HG03159 (cell line): Measurements from ENCODE around the gene PHLPP1.
"Not testable (repeated sequence)": the region's sequence is repeated elsewhere in the genome, so short reads cannot be mapped to it uniquely, and the experiment has no call there.

Experiments
- ATAC-seq: cut with Tn5 transposase; IDR thresholded peaks from one replicate; pipeline ENCODE4 v1.9.1; 2021; ENCODE audit warnings: mild to moderate bottlenecking, moderate library complexity; ENCODE audit not compliant: unreplicated experiment

Gene PHLPP1

DNA sequence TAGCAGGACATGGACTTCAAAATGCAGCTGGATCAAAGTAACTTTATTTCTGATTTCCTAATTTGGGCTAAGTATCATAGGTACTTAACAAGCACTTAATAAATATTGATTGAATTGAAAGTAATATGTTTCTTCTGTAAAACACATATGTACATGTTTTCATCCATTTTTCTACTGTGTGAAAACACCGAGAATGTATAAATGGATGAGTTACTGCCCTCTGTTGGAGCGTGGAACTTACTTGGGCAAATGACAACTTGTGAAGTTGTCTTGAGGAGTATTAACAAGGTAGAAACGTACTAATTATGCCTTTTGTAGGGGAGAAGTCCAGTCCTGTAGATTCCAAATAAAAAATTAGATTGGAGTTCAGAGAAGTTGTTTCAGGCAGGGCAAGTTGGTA is 87.2 kb downstream of the PHLPP1 start:
- ATAC-seq: no peak

DNA sequence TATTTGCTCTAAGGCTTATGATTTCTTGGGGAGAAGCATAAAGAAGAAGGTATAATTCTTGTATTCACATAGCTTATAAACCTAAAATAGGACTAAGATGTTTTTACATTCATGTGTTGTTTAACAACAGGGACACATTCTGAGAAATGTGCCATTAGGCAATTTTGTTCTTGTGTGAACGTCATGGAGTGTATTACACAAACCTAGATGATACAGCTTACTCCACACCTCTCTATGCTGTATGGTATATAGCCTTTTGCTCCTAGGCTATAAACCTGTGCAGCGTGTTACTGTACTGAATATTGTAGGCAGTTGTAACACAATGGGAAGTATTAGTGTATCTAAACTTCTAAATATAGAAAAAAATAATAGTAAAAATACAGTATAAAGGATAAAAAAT is 92.1 kb downstream of the PHLPP1 start:
- ATAC-seq: no peak

DNA sequence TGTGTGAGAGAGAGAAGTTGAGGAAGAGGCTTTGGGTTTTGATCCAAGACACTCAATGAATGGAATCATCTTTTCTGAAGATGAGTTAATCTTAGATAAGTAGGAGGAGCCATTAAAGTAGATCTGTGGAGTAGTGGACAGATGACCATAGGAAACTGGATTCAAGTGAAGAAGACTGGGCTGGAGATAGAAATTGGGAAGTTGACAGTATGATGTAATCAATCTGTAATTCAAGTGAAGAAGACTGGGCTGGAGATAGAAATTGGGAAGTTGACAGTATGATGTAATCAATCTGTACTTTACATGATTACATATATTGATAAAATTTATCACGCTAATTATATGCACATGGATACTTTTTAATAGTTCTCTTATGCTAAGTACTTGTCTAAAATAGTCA is 92.8 kb downstream of the PHLPP1 start:
- no peak for ATAC-seq

DNA sequence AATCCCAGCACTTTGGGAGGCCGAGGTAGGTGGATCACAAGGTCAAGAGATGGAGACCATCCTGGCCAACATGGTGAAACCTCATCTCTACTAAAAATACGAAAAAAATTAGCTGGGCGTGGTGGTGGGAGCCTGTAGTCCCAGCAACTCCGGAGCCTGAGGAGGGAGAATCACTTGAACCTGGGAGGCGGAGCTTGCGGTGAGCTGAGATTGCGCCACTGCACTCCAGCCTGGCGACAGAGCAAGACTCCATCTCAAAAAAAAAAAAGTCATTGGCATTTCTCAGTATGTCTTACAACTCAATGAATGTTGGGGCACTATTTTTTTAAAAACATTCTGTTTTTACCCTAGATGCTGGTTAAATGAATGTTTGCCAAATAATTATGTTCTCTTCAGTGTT is 94.1 kb downstream of the PHLPP1 start:
- ATAC-seq: not testable (repeated sequence)

DNA sequence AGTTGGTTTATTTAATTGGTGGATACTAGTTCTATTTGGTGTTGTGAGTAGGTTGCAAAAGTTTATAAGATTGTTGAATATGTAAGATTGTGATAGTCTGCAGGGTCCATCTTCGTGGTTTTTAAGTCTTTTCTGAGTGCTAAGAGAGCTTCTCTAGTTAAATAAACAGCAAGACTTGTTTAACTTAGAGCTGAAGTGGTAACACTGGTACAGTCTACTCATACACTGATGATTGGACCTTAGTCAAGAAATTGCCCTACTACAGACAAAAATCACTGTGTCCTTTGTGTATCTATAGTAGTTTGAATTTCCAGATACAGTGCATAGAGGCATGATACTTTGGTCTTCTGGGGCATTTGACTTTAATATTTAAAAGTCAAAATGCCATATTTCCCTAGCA is 94.6 kb downstream of the PHLPP1 start:
- ATAC-seq: no peak

DNA sequence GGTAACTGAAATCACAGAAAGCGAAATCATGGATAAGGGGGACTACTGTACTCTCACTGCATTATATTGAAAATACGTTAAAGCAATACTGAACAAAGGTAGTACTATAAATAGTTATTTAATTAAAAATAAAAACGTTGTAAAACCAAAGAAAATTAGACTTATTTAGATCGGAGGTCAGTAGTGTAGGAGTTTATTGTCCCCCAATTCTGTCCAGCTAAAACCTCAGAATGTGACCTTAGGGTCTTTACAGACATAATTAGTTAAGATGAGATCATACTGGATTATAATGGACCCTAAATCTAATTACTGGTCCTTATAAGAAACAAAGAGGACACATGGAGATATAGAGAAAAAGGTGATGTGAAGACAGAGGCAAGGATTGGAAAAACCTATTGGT is 95.3 kb downstream of the PHLPP1 start:
- no peak for ATAC-seq

DNA sequence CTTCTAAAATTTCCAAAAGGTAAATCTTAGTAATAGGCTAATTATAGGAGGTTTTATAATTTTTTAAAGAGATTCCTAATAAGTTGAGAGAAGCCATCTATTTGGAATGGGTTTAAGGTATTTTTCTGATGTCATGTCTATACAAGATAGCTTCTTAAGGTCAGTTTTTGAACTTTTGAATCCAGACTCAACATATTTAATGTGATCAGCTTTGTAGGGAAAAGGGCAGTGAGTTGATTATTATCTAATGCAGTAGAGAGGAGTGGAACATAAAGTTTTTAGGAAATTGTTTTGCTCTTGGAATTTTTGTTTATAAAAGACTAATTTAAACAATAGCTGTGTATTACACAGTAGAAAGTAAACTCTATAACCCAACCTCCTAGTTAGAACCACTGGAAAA is 96.3 kb downstream of the PHLPP1 start:
- ATAC-seq: no peak

DNA sequence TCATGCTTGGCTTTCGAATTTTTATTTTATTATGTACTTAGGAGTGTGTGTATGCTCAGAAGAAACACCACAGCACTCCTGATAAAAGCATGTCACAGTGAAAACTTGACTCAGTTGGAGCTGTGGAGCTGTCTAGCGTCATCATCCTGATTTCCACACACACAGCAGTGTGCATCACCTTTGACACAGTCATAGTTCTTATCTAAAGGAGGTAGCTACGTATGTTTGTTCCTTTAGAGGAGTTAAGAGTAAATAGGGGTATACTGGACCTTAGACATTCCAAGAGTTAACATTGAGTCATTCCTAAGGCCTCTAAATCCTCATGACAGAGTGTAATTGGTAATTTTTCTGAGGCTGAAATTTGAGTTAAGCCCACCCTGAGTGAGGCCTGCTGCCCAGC is 96.9 kb downstream of the PHLPP1 start:
- no peak for ATAC-seq

DNA sequence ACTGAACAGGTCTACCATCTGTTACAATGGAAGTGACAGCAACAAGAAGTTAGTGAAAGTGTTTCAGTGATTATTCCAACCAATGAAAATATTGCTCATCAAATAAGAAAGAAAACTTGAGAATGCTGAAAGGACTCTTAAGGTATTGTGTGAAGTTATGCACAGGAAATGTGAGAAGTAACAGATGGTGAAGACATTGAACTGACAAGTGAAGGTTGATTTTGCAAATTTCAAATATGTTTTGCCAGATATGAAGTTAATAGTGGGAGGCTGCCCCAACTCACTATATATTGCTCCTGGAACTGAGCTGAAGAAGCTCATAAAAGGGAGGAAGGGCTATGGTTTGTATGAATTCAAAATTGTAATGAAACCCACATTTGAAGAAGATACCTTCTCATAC is 97.5 kb downstream of the PHLPP1 start:
- no peak for ATAC-seq

DNA sequence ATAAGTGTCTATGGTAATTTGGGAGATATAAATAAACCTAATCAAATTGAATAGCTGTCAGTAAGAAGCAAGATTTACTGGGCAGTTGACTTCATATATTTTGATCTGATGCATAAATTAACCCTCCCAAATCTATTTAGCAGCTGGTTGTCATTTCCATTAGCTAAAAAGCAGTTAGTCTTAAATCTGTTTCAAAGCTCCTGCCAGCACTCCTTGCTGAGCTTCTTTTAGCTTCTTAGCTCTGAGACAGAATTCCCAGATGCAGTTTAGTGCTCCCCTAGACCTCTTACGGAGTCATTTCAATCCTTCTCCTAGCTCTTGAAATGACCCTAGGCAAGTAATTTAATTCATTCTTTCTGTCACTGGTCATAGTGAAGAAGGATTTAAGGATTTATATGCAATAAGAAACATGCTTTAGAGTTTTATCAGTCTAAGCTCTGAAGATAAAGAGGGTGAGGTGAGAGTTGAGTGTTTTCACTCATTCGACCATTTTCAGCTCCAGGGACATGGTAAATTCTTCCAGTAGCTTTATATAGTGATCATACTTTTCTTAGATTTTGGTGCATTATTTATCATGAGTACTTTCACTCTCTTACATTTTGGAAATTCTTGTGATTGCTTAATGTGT is 98.9 kb downstream of the PHLPP1 start:
- no peak for ATAC-seq

DNA sequence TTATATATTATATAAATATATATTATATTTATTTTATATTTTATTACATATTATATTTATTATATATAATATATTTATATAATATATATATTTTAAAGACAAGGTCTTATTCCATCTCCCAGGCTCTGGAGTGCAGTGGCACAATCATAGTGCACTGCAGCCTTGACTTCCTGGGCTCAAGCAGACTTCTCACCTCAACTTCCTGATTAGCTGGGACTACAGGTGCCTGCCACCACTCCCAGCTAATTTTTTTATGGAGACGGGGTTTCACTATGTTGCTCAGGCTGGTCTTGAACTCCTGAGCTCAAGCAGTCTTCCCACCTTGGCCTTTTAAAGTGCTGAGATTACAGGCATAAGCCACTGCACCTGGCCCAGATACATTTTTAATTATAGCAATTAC is 110.0 kb downstream of the PHLPP1 start:
- no peak for ATAC-seq

DNA sequence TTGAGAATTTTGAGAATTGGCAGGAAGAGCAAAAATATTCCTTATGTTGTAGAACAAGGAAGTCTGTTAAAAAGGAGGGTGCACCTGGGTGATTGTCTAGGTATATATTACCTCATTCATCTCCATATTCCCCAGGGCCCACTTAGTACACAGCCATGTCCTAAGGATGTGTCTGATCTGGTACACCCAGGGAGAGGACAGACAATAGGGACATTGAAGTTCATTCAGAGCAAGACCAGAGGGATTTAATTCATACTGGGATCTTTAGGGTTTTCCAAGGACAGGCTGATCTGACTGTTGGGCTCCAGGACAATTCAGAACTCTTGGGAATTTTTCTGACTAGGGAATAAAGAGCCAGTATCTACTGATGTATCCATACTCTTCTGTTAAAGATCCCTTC is 112.1 kb downstream of the PHLPP1 start:
- ATAC-seq: no peak

DNA sequence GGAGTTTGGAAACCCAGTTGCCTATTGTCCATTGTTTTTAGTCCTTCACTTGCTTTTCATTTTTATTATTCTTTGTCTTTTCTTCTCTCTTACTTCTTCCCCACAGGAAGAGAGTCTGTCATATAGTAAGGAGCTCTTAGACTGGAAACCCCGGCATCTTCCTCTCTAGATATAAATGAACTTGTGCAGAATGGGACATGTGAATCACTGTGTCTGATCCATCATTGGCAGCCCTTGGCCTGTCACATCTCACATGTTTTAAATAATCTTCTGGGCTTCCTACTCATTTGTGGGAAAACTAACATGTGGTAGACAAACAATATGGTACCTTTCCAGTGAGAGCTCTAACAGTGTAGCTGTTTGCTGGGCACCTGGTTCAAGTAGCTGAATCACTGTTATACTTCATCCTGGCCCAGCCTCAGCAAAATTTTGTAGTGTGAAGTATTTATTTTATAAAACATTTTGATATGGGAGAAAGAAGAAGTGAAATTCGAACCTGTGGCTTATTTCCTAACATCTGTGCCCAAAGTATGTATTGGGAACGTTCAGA is 112.8 kb downstream of the PHLPP1 start:
- no peak for ATAC-seq

DNA sequence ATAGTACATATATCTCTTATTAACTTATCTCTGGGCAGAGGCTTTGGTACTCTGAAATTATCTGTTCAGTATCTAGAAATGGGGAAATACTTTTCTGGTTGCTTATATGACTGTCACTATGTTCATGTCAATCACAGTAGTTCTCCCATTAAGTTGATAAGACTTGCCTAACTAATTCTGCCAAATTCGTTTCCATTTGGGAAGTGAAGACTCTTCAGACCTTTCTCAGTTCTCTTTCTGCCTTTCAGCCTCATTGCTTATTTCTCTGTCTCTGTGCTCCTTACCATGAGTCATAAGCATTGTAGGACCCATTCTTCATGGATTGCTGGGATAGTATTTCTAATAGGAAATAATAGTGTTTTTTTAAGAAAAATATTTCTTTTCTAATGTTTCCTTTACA is 113.5 kb downstream of the PHLPP1 start:
- no peak for ATAC-seq

DNA sequence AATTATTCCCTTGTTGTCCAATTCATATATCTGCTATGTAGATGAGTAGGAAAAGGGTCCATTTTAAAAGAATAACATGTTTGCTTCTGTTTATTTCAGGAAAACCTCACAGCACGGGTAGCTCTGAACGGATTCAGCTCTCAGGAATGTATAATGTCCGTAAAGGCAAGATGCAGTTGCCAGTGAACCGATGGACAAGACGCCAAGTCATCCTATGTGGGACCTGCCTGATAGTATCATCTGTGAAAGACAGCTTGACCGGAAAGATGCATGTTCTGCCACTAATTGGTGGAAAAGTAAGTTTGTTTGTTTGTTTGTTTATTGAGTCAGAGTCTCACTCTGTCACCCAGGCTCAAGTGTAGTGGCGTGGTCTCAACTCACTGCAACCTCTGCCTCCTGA is 114.6 kb downstream of the PHLPP1 start:
- ATAC-seq: no peak

DNA sequence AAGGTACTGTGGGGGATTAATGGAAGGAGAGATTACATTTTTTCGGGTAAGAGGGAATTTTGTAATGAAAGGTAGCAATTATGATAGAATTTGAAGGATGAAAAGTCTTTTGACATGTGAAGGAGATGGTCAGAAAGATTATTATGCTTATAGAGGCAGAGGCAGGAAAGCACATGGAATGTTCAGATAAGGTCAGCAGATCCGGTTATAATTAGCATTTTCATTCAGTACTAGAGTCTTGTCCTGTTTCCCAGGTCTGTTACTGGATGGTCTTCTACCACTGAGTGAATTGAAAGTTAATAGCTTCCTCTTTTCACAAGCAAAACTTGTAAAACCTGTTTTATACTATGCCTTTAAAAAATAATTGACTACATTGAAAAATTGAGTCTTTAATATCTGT is 116.9 kb downstream of the PHLPP1 start:
- ATAC-seq: peak; percentile 45

DNA sequence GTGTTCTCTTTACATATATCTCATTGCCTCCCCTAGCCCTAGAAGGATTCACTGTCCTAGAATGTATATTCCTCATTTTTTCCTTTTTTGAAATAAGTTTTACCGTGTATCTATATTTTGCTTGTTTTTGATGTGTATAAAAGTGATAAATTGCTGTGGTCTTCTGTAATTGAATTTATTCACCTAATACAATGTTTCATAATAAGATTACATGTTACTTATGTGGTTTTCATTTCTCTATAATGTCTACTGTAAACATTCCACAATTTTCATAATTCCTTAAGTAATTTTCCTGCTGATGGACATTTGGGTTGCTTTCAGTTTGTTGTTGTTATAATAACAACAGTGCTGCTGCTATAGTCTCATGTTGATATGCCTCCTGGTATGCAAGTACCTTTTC is 118.2 kb downstream of the PHLPP1 start:
- ATAC-seq: no peak

DNA sequence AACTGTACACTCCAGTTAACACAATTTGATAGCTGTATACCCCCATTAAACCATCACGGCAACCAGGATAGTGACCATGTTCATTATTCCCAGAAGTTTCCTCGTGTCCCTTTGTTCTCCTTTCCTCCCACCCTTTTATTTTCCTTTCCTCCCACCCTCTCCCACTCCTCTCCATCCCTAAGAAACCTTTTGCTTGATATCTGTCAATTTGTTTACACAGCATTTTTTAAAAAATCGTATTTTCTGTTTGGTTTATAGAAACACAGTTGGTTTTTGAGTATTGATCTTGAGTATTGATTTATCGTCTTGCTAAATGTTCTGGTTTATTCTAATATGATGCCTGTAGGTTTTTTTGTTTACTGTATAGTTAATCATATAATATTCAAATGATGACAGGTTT is 119.4 kb downstream of the PHLPP1 start:
- no peak for ATAC-seq

DNA sequence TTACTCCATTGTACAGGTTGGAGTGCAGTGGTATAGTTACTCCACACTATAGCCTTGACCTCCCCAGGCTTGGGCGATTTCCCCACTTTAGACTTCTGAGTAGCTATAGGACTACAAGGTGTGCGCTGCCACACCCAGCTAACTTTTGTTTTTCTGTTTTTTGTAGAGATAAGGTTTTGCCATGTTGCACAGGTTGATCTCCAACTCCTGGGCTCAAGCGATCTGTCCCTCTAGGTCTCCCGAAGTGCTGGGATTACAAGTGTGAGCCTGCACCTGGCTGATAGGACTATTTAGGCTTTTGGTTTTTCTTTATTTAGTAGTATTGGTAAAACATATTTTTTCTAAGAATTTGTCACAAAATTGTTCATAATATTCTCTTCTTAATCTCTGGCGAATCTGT is 121.7 kb downstream of the PHLPP1 start:
- ATAC-seq: no peak

DNA sequence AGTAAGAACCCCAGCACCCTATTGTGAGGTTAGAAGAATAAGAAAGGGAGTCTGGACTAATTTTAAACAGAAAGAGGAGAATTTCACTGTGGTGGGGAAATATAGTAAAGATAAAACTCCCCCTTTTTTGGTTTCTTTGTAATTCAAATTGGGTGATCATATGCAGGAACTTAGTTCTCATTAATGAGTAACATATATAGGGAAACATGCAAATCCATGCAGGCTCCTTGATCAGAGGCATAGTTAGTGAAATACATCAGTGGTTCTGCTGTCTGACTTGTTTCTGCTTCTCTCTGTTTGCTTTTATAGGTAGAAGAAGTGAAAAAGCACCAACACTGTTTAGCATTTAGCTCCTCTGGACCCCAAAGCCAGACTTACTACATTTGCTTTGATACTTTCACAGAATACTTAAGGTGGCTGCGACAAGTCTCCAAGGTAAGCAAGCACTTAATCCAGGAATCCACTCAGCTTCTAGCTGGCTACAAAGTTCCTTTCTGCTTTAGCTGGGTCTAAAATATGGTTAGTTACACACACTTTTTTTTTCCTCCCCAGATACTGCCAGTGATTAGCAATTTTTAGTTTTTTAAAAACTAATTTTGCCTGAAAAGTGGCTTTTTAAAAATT is 123.2 kb downstream of the PHLPP1 start:
- peak; percentile 83 for ATAC-seq

DNA sequence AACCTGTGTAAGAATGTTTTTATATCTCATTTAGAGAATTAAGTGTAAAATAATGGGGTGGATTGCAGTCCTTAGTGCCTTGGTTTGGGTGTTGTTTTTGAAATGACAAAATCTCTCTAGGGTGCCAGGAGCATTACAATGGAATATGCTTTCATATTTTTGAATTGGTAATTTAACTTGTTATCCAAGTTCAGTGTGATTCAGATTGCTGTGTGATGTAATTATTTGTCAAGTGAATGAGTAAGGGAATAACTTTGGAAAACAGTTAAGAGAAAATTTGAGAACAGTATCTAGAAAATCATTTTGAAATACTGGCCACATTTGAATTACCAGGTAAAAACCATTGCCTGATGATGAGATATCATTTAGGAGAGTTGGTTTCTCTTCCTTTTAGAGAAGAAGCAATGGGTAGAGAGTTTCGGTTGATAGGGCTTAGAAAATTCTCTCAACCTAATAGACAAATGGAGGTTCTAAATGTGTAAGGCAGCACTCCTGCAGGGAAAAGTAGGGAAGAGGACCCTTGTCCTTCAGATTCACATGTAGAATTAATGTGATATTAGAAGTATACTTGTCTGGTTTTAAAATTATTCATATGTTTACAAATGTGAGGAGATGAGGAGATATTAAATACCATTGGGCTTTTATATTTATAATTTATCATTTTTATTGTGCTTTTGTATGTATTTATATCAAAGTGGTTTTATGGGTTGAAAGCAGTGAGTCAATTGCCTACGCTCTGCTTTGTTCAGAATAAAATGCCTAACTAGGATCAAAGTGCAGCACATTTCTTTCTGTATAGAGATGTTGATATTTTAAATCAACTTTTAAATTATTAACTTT is 124.8 kb downstream of the PHLPP1 start:
- no peak for ATAC-seq

DNA sequence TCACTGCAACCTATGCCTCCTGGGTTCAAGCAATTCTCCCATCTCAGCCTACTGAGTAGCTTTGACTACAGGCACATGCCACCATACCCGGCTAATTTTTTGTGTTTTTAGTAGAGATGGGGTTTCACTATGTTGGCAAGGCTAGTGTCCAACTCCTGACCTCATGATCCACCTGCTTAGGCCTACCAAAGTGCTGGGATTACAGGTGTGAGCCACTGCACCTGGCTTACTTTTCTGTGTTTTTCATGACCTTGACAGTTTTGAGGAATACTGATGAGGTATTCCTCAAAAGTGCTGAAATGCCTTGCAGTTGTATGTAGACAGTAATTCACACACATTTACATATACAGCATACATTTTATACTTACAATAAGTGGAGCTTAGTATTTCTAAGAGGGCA is 126.1 kb downstream of the PHLPP1 start:
- ATAC-seq: no peak
